OCI-LY1 (cell line): ENCODE measurements around the gene RASL12.

Experiments
- H2AFZ ChIP-seq: fragments of 200-600 bp; sonication (generic), shearing (Covaris generic); 2 replicates; pipeline ENCODE4 v1.6.0; 2014; ENCODE audit warnings: antibody characterized with exemption, mild to moderate bottlenecking, low read length
- H3F3A ChIP-seq: fragments of 200-600 bp; sonication (generic), shearing (Covaris generic); 2 replicates; pipeline ENCODE4 v1.6.0; 2014; ENCODE audit warnings: mild to moderate bottlenecking, antibody characterized with exemption, low read length, moderate library complexity; ENCODE audit not compliant: insufficient read depth
- H3K27ac ChIP-seq: fragments of 200-600 bp; sonication (generic); 2 replicates; pipeline ENCODE4 v1.5.1; 2014; ENCODE audit warnings: low read length, mixed run types, mild to moderate bottlenecking, low read depth; ENCODE audit not compliant: poor library complexity, severe bottlenecking
- H3K27me3 ChIP-seq: fragments of 200-600 bp; sonication (generic); 2 replicates; pipeline ENCODE4 v1.6.0; 2014; ENCODE audit warnings: antibody characterized with exemption, mild to moderate bottlenecking, low read length, moderate library complexity; ENCODE audit not compliant: insufficient read depth
- H3K36me3 ChIP-seq: fragments of 200-600 bp; sonication (generic); 2 replicates; pipeline ENCODE4 v1.6.1; 2014; ENCODE audit warnings: mild to moderate bottlenecking, antibody characterized with exemption, low read length, moderate library complexity, mixed read lengths; ENCODE audit not compliant: insufficient read depth
- H3K4me1 ChIP-seq: fragments of 200-600 bp; sonication (generic); 2 replicates; pipeline ENCODE4 v1.5.1; 2014; ENCODE audit warnings: mild to moderate bottlenecking, low read length, moderate library complexity; ENCODE audit not compliant: insufficient read depth, severe bottlenecking
- H3K4me2 ChIP-seq: fragments of 200-600 bp; sonication (generic), shearing (Covaris generic); 2 replicates; pipeline ENCODE4 v1.6.1; 2014; ENCODE audit warnings: low read length
- H3K4me3 ChIP-seq: fragments of 200-600 bp; sonication (generic); 2 replicates; pipeline ENCODE4 v1.5.1; 2014; ENCODE audit warnings: low read length, low read depth, mild to moderate bottlenecking, mixed read lengths; ENCODE audit not compliant: poor library complexity, severe bottlenecking
- H3K79me2 ChIP-seq: fragments of 200-600 bp; shearing (Covaris generic); 2 replicates; pipeline ENCODE4 v1.6.1; 2016; ENCODE audit warnings: mixed run types, low read length, mixed read lengths; ENCODE audit not compliant: insufficient read depth
- H3K9ac ChIP-seq: fragments of 200-600 bp; sonication (generic), shearing (Covaris generic); 2 replicates; pipeline ENCODE4 v1.6.1; 2014; ENCODE audit warnings: mild to moderate bottlenecking, low read length, mixed read lengths
- H3K9me2 ChIP-seq: fragments of 200-600 bp; sonication (generic), shearing (Covaris generic); 2 replicates; pipeline ENCODE4 v1.6.1; 2014; ENCODE audit warnings: low read depth, mild to moderate bottlenecking, low read length, mixed read lengths
- H3K9me3 ChIP-seq: fragments of 200-600 bp; shearing (Covaris generic); 2 replicates; pipeline ENCODE4 v1.6.1; 2014; ENCODE audit warnings: low read length, mixed read lengths
- H4K20me1 ChIP-seq: fragments of 200-600 bp; sonication (generic), shearing (Covaris generic); 2 replicates; pipeline ENCODE4 v1.6.0; 2016; ENCODE audit warnings: mild to moderate bottlenecking, low read length; ENCODE audit not compliant: insufficient read depth
- EZH2 ChIP-seq: fragments of 200-600 bp; sonication (generic), shearing (Covaris generic); IDR thresholded peaks from 2 replicates; pipeline ENCODE4 v1.8.0; 2017; ENCODE audit warnings: borderline replicate concordance, mixed run types, mild to moderate bottlenecking, antibody characterized with exemption, low read length, moderate library complexity, mixed read lengths
- TF ChIP-seq, protein P1 (sequence below): fragments of 200-600 bp; sonication (generic), shearing (Covaris generic); IDR thresholded peaks from 2 replicates; pipeline ENCODE4 v1.5.1; 2017; ENCODE audit warnings: mild to moderate bottlenecking, antibody characterized with exemption, low read length, moderate library complexity, mixed read lengths

Gene RASL12

DNA sequence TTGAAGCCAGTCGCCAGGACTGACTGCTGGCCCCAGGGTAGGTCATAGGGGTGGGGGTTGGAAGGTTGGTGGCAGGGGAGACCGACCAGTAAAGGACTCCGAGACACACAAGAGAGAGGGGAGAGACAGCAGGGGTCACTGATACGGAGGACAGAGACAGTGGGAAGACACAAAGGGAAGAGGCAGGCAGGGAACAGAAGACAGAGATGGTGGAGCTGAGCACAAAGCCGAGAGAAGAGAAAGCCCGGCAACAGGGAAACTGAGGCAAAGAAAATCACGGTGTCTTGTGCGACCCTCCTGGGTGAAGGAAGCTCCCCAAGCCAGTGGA lies 510 bp downstream of the RASL12 start:
- Histone ChIP-seq H3K27ac (no peak overlapping the region), H3K79me2 (no peaks in the 10 kb centered on the region), H3K4me1 (no peaks in the 10 kb centered on the region), H2AFZ (no peak overlapping the region), H3K27me3 (peaks cover 3% of the 10 kb centered on the region; the same call in 1 of the 2 replicates), H3K9me3 (no peaks in the 10 kb centered on the region), H3K9ac (no peak overlapping the region), H3K4me2 (no peak overlapping the region), H3K4me3 (no peak overlapping the region), H4K20me1 (no peaks in the 10 kb centered on the region), H3K36me3 (no peaks in the 10 kb centered on the region), H3K9me2 (no peaks in the 10 kb centered on the region), H3F3A (no peaks in the 10 kb centered on the region)
- TF ChIP-seq, protein P1, sequence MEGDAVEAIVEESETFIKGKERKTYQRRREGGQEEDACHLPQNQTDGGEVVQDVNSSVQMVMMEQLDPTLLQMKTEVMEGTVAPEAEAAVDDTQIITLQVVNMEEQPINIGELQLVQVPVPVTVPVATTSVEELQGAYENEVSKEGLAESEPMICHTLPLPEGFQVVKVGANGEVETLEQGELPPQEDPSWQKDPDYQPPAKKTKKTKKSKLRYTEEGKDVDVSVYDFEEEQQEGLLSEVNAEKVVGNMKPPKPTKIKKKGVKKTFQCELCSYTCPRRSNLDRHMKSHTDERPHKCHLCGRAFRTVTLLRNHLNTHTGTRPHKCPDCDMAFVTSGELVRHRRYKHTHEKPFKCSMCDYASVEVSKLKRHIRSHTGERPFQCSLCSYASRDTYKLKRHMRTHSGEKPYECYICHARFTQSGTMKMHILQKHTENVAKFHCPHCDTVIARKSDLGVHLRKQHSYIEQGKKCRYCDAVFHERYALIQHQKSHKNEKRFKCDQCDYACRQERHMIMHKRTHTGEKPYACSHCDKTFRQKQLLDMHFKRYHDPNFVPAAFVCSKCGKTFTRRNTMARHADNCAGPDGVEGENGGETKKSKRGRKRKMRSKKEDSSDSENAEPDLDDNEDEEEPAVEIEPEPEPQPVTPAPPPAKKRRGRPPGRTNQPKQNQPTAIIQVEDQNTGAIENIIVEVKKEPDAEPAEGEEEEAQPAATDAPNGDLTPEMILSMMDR: no peak
- TF ChIP-seq EZH2: no peak

DNA sequence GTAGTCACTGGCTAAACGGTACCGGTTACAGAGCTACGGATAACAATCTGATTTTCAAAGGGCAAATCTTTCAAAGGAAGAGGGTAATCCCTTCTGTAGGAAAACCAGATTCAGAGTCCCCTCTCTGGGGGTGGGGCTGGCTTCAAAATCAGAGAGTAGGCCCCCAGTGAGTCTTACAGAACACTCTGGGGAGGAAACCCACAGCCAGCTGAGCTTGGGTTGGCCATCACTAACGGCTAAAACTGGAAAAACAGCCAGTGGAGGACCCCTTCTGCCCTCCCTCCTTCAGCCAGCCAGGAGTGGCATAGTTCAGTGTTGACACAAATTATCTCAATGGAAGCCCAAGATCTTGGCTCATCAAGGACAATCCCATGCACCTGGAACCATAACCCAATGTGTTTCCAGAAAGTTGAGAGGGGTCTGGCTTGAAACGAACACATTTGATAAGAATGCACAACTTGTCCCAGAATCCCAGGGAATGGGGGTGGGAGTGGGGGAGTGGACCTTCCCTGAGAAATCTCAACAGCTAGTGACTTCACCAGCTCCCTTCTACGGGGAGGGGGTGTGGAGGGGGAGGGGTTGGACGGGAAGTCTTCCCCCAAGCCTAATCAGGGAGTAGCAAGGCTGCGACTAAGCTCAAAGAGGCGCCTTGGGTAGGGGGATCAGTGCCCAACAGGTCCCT lies 1.0 kb downstream of the RASL12 start:
- Histone ChIP-seq H2AFZ (no peak overlapping the region), H3K9ac (no peak overlapping the region), H3K4me2 (no peak overlapping the region)

DNA sequence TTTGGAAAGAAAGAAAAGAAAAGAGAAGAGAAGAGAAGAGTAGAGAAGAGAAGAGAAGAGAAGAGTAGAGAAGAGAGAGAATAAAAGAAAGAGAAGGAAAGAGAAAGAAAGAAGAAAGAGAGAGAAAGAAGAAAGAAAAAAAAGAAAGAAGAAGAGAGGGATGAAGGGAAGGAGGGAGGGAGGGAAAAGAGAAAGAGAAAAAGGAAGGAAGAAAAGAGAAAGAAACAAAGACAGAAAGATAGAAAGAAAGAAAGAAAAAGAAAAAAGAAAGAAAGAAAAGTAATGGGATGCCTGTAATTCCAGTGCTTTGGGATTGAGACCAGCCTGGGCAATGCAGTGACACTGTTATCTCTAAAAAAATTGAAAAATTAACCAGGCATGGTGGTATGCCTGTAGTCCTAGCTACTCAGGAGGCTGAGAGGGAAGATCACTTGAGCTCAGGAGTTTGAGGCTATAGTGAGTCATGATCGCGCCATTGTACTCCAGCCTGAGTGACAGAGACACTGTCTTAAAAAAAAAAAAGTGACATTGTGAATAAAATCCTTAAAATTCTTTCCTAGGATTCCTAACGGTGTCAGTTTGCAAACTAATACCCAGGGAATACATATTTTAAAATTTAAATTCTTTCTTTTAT lies 1.7 kb downstream of the RASL12 start:
- TF ChIP-seq EZH2: no peak
- TF ChIP-seq, protein P1: no peak
- Histone ChIP-seq H3K4me2 (no peak overlapping the region), H3K9me2 (no peaks in the 10 kb centered on the region), H3K79me2 (no peaks in the 10 kb centered on the region), H3K9me3 (no peaks in the 10 kb centered on the region), H4K20me1 (no peaks in the 10 kb centered on the region), H3K4me3 (no peak overlapping the region), H3K27me3 (peaks cover 3% of the 10 kb centered on the region; the same call in 1 of the 2 replicates), H3K9ac (no peak overlapping the region), H2AFZ (no peak overlapping the region), H3K36me3 (no peaks in the 10 kb centered on the region), H3K4me1 (no peaks in the 10 kb centered on the region), H3F3A (no peaks in the 10 kb centered on the region), H3K27ac (no peak overlapping the region)

More for the DNA sequence above, 1.0 kb downstream of the RASL12 start:
- H3K4me1 ChIP-seq: no peaks in the 10 kb centered on the region
- H3K79me2 ChIP-seq: no peaks in the 10 kb centered on the region
- H3K4me3 ChIP-seq: no peak overlapping the region
- H3F3A ChIP-seq: no peaks in the 10 kb centered on the region
- H3K27me3 ChIP-seq: peaks cover 3% of the 10 kb centered on the region; the same call in 1 of the 2 replicates
- no peaks in the 10 kb centered on the region for H3K9me3 ChIP-seq
- no peaks in the 10 kb centered on the region for H3K9me2 ChIP-seq
- no peaks in the 10 kb centered on the region for H3K36me3 ChIP-seq
- H3K27ac ChIP-seq: no peak overlapping the region
- H4K20me1 ChIP-seq: no peaks in the 10 kb centered on the region
- TF ChIP-seq, protein P1: no peak
- no peak for TF ChIP-seq EZH2
